ENCODE results near the gene PPP1R8. TPM values are rescaled to one million over a fixed set of nuclear protein-coding genes. Genes with fewer than 3 reads are reported as not detected.

Gene PPP1R8
- total RNA-seq, 1 donor from 2014 or later: 33.4 TPM

Small RNA genes within 50 kb of the gene (small RNA-seq; reads per million reads assigned to genes)
- gene RNU6-1245P (not detected), gene SCARNA1 (43.6 reads per million, percentile 96 among the genes with 10 or more reads in this experiment)

Other genes starting within 250 kb of the PPP1R8 start
- gene AHDC1, start 226.6 kb upstream of the PPP1R8 start, total RNA-seq: 62.4 TPM
- 18.4 TPM for gene FGR, start 195.6 kb upstream of the PPP1R8 start, total RNA-seq
- gene IFI6, start 158.6 kb upstream of the PPP1R8 start, total RNA-seq: 28.2 TPM
- 16.7 TPM for gene FAM76A, start 104.8 kb upstream of the PPP1R8 start, total RNA-seq
- gene STX12, start 57.6 kb upstream of the PPP1R8 start, total RNA-seq: 34.6 TPM
- gene THEMIS2, start 41.8 kb downstream of the PPP1R8 start, total RNA-seq: 21.9 TPM
- 10.8 TPM for gene RPA2, start 83.8 kb downstream of the PPP1R8 start, total RNA-seq
- 2.0 TPM for gene SMPDL3B, start 104.2 kb downstream of the PPP1R8 start, total RNA-seq
- gene XKR8, start 129.2 kb downstream of the PPP1R8 start, total RNA-seq: 7.4 TPM